AG09319 (cell line): Measurements from ENCODE around the gene C11orf42.
A peak's percentile ranks its signal among the peaks of the same experiment; 100 is the strongest.

ENCODE experiments used
- DNase-seq: peaks from one replicate; pipeline ENCODE4 v3.0.0-alpha.2; 2010; ENCODE audit warnings: low read depth; ENCODE audit errors: extremely low read depth
- TF ChIP-seq, protein P1 (sequence below): IDR thresholded peaks from 2 replicates; pipeline ENCODE4 v1.5.1; 2011; ENCODE audit warnings: low read depth, mild to moderate bottlenecking, inconsistent platforms, low read length, moderate library complexity

The C11orf42 gene

DNA sequence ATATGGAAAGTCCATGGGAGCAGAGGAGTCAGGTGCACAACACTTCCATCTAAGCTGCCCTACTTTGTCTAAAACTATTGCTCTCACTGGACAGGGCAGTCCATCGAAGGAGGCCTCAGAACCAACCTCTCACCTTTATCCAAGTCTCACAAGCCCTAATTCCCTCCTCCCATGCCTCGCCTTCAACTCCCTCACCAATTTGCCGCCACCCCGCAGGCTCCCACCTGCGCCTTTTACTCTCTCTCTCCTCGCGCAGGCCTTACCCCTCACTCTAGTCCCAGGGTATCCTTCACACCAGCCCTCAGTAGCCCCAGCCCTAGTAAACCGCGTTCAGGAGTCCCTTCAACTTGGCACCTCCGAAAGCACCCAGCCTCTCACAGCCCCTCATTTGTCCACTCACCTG lies 28.6 kb downstream of the C11orf42 start:
- DNase-seq = no peak
- TF ChIP-seq, protein P1, sequence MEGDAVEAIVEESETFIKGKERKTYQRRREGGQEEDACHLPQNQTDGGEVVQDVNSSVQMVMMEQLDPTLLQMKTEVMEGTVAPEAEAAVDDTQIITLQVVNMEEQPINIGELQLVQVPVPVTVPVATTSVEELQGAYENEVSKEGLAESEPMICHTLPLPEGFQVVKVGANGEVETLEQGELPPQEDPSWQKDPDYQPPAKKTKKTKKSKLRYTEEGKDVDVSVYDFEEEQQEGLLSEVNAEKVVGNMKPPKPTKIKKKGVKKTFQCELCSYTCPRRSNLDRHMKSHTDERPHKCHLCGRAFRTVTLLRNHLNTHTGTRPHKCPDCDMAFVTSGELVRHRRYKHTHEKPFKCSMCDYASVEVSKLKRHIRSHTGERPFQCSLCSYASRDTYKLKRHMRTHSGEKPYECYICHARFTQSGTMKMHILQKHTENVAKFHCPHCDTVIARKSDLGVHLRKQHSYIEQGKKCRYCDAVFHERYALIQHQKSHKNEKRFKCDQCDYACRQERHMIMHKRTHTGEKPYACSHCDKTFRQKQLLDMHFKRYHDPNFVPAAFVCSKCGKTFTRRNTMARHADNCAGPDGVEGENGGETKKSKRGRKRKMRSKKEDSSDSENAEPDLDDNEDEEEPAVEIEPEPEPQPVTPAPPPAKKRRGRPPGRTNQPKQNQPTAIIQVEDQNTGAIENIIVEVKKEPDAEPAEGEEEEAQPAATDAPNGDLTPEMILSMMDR = no peak

DNA sequence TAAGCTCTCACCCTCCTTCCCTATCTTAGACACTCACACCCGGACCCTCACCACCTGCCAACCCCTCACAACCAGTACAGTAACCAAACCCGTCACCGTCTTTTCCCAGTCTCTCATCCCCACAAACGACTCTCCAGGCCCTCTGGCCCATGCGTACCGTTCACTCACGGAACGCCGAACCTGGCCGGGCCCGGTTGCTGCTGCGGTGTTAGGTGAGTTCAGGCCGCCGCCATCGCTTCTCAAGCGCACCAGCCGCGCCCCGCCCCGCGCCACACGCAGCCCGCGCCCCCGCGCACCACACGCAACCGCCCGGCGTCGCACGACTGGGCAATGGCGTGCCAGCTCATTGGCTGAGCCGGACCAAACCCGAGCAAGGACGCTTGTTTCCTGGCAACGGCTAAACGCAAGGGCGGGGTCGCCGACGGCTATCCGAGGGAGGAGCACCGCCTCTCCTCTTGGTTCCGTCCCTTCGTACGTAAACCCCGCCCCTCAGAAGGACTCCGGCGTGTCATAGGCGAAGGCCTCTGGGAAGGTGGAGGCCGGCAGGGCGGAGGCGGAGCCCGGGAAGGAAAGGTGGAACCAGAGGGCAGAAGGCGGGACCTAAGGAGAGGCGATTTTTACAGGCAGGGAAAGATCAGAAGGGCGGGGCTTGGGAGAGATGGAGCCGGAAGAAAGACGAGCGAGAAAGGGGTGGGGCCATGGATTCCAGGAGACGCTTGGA lies 29.2 kb downstream of the C11orf42 start, which contains the start of gene FHIP1B:
Gene FHIP1B, minus strand, starts transcription at position 250 of the 721 bp plus-strand sequence. CDS start 10,120 bp downstream, outside the sequence.
- TF ChIP-seq, protein P1 = no peak
- peak; percentile 100 for DNase-seq

DNA sequence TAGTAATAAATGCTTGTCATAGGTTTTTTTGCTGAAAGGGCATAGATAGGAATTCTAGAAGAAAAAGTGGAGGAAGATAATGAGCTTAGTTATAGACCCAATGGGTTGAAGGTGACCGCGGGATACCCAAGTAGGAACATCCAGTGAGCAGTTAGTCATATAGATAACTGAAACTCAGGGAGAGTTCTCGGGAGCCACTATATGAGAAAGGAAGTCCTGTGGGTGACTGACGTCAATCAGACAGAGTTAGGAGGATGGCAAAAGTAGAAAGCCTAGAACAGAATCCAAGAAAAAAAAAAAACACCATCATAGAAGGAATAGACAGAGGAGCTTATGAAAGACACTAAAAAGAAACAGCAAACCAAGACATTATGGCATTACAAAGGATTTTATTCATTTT lies 31.9 kb downstream of the C11orf42 start:
- TF ChIP-seq, protein P1 = no peak
- no peak for DNase-seq

DNA sequence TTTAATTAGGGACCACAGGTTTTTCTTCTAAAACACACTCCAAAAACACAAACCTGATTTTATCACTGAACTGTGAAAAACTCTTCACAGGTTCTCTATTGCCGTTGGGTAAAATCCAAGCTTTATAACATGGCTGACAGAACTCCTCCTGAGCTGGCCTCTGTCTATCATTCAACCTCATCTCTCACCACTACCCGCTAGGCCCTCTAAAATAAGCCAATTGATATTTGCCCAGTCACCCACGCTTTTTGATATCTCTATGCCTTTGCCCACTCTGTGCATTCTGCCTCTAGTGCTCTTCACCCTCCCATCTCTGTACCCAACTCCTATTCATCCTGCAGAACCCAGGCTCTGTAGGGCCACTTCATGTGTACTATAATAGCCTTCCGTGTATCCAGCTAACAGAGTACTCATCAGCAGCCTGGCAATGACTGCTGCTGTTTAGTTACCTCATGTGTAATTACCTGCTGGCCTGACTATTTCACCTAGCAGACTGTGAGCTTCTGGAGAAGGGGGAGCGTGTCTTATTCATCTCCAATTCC lies 32.5 kb downstream of the C11orf42 start:
- TF ChIP-seq, protein P1 = no peak
- no peak for DNase-seq

DNA sequence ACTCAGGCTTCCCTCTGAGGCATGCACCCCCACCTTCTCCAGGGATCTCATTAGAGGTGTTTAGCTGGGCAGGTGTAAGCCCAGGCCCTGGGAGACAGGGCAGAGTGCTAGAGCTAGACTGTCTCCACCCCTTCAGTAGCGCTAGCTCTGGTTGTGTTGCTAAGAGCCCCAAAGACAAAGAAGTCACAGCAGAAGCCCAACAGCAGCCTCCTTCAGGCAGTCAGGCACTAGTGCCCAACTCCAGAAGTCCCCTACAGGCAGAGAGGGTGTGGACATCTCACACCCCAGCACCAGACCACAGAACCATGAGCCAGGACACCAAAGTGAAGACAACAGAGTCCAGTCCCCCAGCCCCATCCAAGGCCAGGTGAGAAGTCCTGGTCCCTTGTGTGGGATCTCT lies 33.5 kb downstream of the C11orf42 start, which contains the start of gene CNGA4:
Gene CNGA4, plus strand, starts transcription at position 188 of the 400 bp plus-strand sequence. Its CDS starts 118 bp downstream, at position 306.
- TF ChIP-seq, protein P1 = no peak
- DNase-seq = no peak

DNA sequence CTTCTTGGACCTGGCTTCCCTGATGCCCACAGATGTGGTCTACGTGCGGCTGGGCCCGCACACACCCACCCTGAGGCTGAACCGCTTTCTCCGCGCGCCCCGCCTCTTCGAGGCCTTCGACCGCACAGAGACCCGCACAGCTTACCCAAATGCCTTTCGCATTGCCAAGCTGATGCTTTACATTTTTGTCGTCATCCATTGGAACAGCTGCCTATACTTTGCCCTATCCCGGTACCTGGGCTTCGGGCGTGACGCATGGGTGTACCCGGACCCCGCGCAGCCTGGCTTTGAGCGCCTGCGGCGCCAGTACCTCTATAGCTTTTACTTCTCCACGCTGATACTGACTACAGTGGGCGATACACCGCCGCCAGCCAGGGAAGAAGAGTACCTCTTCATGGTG lies 34.8 kb downstream of the C11orf42 start:
- DNase-seq = no peak
- TF ChIP-seq, protein P1 = no peak

DNA sequence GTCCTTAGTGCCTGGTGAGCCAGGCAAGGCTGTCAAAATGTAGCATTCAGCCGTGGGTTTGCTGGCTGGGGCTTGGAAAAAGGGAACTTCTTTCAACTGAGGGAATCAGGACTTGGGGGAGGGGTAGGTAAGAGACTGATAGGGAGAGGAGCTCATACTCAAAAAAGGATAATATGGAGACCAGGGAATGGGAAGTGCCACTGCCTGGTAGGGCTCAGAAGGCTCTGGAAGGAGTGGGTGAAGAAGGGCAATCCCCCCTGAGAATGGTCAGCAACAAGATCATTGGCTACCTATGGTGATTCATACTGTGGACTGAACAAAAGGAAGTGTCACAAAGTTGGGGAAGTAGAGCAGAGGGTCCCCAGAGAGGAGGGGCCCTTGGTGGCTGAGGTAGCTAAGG lies 35.4 kb downstream of the C11orf42 start:
- TF ChIP-seq, protein P1 = no peak
- DNase-seq = no peak
